ENCODE measurements around the gene ZNF727.

- no peak for TF ChIP-seq CTCF (conservative IDR thresholded peaks at IDR 0.05 in 1 of 2, IDR thresholded peaks at IDR 0.05 in 1 of 2; ENCODE audit: extremely low read depth in 1 of 2, insufficient read depth in 1 of 2, low read depth in 1 of 2, low read length in 2 of 2)
- TF ChIP-seq EZH2 (IDR thresholded peaks at IDR 0.05; ENCODE audit: borderline replicate concordance, low read length): no peak
Observed at GRCh38 chr7:64046041-64046389, 781 bp downstream of the ZNF727 start.

Measured in mammary epithelial cell (primary cell).